C4-2B (cell line): ENCODE data around the gene PISD.

Source experiments
- H3K27ac ChIP-seq: fragments of 450-650 bp; 2 replicates; pipeline ENCODE4 v1.5.1; 2017
- ZFX ChIP-seq: fragments of 450-650 bp; IDR thresholded peaks from 2 replicates; pipeline ENCODE4 v1.6.1; 2017
- TF ChIP-seq, protein P1 (sequence below): fragments of 450-650 bp; conservative IDR thresholded peaks from 2 replicates; pipeline ENCODE4 v1.5.1; 2017; ENCODE audit warnings: mild to moderate bottlenecking

PISD gene

DNA sequence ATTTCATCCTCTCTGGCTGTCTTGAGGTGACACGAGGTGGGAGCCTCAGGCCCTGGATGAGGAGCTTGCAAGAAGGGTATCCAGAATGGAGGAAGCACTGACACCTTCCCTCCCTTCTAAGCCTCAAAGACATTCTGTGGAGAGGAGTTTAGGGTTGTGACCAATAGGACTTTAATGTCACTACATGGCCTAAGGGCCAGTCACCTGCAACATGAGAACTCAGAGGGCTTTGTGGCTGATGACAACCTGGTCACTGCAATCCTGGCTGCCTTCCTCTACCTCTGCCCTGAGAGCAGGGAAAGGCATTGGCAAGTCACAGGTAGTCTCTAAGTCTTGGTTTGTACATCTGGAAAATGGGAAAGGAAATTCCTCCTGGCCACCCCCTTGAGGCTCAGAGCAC is 33.7 kb downstream of the PISD start:
- TF ChIP-seq, protein P1, sequence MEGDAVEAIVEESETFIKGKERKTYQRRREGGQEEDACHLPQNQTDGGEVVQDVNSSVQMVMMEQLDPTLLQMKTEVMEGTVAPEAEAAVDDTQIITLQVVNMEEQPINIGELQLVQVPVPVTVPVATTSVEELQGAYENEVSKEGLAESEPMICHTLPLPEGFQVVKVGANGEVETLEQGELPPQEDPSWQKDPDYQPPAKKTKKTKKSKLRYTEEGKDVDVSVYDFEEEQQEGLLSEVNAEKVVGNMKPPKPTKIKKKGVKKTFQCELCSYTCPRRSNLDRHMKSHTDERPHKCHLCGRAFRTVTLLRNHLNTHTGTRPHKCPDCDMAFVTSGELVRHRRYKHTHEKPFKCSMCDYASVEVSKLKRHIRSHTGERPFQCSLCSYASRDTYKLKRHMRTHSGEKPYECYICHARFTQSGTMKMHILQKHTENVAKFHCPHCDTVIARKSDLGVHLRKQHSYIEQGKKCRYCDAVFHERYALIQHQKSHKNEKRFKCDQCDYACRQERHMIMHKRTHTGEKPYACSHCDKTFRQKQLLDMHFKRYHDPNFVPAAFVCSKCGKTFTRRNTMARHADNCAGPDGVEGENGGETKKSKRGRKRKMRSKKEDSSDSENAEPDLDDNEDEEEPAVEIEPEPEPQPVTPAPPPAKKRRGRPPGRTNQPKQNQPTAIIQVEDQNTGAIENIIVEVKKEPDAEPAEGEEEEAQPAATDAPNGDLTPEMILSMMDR = no peak
- no peak for TF ChIP-seq ZFX
- no peak overlapping the region for H3K27ac ChIP-seq

DNA sequence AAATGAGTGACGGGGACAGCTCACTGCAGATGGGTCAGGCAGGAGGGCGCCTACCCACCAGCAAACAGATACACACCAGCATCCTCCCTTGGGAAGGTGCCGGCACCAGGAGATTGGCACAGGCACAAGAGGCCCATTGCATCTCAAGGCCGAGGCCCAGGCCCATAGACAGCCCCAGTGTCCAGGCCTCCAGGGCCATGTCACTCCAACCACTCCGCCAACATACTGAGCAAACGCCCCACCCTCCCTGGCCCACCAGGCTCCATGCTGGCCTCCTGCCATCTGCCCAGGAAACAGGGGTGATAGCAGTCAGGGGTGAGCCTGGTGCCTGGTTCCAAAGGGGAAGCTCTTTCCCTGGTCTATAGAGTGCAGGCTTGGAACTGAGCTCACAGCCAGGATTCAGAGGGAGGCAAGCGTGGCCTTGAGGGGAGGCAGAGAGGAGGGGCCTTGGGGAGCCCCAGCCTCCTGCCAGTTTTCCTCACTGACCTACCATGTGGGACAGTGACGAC is 34.7 kb downstream of the PISD start:
- peak overlapping the region; percentile 9; the same call in 1 of the 2 replicates for H3K27ac ChIP-seq
- TF ChIP-seq ZFX = no peak
- TF ChIP-seq, protein P1 = no peak

DNA sequence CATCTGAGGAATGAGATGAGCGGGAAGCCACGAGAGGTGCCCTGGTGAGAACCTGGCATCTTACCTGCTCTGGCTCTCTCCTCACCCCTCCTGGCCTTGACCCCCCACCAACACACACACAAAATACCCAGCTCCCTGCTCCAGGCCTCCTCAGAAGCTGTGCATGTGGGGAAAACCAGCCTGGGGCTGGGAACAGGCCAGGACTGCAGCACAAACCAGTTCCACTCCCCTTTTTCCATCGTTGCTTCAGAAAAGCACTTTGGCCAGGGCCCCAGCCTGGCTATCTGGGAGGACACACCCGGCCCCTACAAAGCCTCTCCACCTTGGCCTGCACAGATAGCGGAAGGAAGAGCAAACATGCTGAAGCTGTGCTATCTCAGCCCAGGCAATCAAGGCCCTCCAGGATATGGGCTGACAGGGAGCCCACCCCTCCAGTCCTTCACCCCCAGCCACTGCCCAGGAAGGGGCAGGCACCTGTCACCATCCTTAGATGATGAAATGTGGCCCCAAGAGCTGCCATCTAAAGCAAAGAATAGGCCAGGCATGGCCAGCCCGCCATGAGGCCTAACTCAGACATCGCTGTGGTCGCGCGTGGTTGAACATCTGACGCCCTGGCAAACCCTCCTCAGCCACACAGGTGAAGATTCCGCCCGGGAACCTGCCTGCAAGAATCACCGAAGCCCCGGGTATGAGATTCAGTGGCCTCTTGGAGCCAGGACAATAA is 35.4 kb downstream of the PISD start:
- no peak for TF ChIP-seq ZFX
- TF ChIP-seq, protein P1 = no peak
- H3K27ac ChIP-seq = peak overlapping the region; percentile 9

DNA sequence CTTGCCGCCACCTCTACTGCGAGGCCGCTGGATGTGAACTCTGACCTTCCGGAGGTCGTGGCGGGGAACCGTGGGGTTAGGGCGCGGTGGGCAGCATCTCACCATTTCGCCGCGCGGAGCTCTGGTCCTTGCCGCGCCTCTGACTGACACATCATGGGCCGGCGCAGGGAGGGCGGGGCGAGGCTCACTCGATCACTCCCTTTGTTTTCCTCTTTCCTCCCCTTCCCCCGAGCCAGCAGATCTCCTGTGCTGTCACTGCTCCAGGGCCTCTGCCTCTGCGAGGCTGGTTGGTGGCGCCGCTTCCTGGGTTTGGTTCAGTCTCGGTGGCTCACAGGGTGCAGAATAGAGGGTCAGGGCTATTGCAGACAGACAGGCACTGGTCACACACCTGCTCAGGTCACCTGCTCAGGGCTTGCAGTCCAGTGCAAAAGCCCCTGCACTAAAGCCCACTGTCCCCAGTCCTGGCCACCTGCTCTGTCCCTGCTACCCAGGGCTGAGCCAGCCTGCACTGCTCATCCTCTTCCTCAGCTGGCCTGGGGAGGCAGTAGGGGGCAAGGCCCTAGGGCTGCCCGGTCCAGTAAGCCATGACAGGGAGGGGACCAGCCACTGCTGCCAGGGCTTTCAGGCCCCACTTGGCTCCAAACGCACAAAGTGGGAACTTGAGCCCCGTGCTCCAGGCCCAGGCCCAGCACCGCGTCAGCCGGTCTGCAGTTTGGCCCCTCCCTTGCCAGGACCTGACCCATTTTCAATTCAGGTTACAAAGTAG is 36.2 kb downstream of the PISD start:
- no peak for TF ChIP-seq ZFX
- TF ChIP-seq, protein P1 = no peak
- peak overlapping the region; percentile 9 for H3K27ac ChIP-seq

DNA sequence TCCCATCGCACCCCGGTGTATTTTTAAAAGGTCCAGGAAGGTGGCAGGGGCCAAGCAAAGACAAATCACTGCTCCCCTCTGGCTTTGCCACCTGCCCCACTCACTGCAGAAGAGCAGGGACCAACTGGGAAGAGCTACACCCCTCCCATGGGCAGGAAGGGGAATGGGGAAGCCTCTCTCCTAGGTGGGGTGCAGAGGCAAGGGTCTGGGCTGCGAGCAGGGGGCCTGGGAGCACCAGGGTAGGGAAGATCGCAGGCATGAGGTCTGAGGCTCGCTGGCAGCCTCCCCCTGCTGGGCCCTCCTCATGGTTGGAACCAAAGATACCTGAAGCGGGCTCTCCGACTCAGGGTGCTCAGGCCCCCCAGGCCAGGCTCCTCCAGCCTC is 36.8 kb downstream of the PISD start:
- H3K27ac ChIP-seq = no peak overlapping the region
- TF ChIP-seq, protein P1 = no peak
- no peak for TF ChIP-seq ZFX

DNA sequence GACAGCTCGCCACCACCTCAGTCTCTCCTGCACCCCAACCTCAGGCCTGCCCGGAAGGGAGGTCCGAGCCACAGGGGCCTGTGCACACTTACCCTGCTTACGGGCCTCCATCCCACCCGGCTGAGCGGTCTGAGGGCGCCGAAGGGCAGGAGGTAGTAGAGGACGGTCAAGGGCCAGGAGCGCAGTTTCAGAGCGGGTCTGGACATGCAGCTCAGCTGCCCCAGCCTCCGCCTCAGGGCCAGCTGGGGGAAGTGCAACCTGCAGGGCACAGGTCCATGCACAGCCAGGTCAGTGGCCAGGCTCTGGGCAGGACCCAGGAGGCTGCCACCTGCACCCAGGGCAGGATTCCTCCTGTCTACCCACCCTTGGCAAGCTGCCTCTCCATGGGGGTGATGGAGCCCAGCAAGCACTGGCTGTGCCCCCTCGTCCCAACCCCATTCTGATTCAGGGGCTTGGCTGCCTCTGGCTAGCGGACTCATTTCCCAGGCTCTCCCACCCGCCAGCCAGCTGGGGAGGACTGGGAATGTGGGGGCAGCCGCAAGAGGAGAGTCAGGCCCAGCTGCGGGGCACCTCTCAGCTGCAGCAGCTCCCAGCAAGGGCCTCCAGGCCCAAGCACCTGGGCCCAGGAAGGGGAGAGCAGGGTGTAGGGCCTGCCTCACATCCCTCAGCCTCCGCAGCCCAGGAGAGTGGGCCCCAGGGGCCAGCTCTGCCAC is 38.3 kb downstream of the PISD start:
- TF ChIP-seq, protein P1 = no peak
- no peak for TF ChIP-seq ZFX
- no peak overlapping the region for H3K27ac ChIP-seq

DNA sequence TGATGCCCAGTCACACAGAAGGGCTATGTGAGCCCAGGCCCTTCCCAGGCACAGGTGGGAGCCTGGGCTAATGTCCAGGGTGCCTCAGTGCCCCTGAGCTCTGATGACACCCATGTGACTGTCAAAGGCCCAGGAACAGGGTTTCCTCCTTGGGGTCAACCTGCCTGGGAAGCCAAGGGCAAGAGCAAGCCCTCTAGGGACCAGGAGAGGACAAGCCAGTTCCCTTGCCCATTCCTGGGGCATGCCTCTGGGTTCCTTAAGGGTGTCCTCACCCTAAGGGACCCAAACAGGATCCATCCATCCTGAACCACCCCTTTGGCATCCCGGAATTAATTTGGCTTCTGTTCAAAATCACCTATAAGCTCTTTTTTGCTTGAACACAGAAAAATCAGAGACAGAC is 39.0 kb downstream of the PISD start:
- no peak overlapping the region for H3K27ac ChIP-seq
- TF ChIP-seq ZFX = no peak
- TF ChIP-seq, protein P1 = no peak
